Activated T-cell treated with anti-CD3 and anti-CD28 coated beads for 1 hour (primary cell): ENCODE results near the gene RBM3.

Experiments
- DNase-seq: peaks from one replicate; pipeline ENCODE4 v3.0.0-alpha.2; 2020; ENCODE audit warnings: low read depth

RBM3 gene

DNA sequence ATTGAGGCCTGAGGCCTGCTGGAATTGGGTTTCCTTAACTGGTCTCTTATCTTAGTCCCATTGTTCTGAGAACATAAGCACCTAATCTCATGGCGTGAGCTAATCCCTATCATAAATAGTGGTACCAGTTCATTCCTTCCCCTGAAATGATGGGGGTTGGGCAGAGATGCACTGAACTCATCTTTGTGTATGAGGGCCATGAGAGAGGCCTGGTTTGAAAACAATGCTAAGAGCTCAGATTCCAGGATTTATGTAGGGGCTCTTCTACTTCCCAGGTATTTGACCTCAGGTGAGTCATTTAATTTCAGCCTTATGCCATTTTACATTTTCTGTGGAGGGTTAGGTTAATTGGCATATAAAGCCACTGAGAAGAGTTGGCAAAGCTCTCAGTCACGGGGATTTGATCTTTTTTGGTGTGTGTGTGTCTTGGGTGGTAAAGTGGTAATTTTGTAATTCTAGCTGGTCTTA lies 4.4 kb downstream of the RBM3 start:
- DNase-seq = no peak

DNA sequence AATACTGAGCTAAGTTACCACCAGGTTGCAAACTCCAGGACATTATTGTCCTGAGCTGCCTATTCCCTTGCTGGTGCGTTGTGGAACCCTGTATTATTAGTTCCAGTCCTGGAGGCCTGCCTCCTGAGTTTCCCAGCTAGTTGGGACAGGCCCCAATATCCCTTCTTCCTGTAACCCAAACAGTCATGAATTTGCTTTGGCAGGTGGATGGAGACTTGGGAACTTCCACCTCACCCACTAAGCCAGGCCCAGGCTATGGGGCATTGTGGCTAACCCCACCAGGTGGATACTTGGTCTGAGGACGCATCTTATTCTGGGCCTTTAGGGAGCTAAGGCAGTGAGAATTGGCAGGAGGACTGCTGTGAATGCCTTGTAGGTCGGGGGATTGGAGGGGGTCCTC lies 5.0 kb downstream of the RBM3 start:
- no peak for DNase-seq

DNA sequence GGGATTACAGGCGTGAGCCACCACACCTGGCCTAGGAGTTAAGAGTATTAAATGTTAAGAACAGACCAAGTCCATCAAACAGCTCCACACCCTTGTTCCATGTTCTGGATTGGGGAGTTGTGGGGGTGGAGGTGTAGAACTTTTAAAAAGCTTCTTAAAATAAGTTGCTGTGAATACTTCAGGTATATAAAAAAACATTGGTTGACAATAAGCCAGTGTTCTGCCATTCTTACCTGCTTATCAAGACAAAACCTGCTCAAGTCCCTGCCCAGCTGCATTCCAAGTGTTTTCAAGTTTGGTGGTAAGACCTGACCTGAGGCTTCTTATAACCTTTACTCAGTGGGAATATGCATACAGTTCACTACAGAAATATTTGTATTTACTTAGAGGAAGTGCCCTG lies 6.4 kb downstream of the RBM3 start:
- DNase-seq = no peak

DNA sequence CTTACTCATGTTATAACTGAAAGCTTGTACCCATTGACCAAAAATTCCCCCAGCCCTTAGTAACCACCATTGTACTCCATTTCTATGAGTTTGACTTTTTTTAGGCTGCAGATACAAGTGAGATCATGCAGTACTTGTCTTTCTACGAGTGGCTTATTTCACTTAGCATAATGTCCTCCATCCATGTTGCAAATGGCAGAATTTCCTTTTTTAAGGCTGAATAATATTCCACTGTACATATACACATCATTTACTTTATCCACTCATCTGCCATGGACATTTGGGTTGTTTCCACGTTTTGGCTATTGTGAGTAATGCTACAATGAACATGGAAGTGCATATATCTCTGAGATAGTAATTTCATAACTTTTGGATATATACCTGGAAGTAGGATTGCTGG lies 10.4 kb downstream of the RBM3 start:
- no peak for DNase-seq

DNA sequence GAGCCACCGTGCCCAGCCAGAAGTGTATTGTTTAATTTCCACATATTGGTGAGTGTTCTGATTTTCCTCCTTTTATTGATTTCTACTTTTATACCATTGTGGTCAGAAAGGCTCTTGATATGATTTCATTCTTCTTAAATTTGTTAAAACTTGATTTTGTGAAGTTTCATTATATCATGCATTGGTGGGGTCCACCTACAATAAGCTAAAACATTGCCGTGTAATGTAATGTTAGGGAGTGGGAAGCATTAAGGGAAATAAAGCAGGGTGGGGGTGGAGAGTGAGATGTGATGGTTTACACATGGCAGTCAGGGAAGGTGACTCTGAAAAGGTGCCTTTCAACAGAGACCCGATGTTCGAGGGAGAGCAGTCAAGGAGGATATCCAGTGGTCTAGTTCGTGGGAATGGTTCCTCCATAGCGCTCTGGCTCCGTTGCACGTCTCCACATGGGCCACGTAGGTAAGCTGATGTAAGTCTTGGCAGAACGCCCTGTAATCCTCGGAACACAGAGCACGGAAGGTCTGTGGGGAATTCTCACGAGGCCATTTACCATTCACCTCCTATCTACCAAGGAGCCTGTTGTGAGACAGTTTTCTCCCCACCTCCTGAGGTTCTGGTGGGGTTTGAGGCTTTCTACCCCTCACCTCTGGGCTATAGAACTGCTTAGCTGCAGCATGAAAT lies 15.3 kb downstream of the RBM3 start:
- no peak for DNase-seq

DNA sequence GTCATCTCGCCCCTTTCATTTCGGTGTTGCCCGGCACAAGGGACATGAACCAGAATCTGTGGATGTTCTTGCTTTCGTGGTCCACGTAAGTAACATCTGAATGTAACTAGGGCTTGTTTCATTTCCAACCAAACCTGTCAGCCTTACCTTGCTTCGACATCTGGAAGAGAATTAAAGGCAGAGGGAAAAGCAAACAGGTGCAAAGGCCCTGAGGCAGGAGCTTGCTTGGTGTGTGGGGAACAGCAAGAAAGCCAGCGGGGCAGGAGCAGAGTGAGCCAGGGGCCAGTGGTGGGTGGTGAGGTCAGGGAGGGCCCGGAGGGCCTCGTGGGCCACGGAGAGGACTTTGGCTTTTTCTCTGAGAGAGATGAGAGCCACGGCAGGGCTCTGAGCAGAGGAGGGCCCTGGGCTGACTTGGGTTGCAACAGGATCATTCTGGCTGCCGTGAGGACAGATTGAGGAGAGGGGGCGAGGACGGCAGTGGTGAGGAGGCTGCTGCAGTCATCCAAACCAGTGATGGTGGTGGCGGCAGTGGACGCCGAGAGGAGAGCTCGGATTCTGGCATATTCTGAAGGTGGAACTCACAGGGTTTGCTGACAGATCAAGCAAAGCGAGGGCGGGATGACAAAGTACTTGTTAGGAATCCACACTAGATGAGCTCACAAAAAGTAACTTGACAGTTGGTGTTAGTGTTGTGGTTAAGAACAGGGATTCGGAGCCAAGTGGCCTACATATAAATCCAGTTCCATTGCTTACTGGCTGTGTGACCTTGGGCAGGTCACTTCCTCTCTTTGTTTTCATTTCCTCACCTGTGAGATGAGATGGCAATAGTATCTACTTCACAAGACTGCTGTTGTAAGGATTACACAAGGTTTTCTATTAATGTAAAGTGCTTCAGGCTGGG lies 16.2 kb downstream of the RBM3 start:
- no peak for DNase-seq

DNA sequence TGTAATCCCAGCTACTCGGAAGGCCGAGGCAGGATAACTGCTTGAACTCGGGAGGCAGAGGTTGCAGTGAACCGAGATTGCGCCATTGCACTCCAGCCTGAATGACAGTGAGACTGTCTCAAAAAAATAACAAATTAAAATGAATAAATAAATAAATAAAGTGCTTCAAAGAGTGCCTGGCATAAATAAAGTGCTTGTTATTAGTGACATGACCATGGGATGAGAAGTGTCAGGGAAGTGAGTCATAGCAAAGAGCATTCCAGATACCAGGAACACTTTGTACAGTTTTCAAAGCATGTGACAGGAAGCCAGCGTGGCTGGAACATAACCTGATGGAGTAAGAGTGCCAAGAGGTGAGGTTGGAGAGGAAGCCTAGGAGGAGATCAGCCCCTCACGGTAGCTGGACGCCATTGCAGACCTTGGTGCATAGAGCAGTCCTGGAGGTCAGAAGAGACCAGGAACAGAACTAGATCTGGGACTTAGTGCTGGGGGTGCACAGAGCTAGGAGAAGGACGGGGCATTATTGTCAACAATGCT lies 17.0 kb downstream of the RBM3 start:
- no peak for DNase-seq

DNA sequence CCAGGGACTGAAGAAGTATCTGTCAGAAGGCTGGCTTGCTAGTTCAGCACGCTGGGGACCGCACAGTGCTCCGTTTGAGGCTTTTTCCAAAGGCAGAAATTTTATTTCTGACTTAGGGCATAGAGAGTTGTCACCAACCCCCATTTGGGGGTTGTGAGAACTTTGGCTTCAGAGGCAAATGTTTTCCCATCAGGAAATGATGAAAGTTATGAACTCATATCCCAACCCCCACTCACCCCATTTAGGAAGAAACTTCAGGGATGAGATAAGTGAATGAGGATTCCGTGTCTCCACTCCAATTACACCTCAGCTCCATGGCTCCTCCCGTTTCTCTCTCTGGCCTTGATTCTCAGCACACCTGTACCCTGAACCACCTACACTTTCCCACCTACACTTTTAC lies 18.7 kb downstream of the RBM3 start:
- DNase-seq = no peak

DNA sequence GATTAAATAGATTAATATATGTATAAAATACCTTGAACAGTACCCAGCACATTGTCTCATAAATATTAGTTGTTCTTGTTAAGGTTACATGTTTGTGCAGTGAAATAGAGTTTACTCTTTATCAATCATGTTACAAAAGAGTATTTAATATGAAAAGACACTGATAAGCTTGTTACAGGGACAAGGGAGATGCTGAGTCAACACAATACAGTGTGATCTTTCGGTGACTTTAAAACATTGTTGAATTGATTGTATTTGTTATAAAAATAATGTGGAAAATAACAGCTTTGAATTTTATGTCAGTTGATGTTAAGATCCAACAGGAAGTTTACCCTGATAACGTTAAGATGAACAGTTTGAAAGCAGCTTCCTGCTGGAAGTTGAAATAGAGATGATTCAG lies 21.6 kb downstream of the RBM3 start:
- no peak for DNase-seq

DNA sequence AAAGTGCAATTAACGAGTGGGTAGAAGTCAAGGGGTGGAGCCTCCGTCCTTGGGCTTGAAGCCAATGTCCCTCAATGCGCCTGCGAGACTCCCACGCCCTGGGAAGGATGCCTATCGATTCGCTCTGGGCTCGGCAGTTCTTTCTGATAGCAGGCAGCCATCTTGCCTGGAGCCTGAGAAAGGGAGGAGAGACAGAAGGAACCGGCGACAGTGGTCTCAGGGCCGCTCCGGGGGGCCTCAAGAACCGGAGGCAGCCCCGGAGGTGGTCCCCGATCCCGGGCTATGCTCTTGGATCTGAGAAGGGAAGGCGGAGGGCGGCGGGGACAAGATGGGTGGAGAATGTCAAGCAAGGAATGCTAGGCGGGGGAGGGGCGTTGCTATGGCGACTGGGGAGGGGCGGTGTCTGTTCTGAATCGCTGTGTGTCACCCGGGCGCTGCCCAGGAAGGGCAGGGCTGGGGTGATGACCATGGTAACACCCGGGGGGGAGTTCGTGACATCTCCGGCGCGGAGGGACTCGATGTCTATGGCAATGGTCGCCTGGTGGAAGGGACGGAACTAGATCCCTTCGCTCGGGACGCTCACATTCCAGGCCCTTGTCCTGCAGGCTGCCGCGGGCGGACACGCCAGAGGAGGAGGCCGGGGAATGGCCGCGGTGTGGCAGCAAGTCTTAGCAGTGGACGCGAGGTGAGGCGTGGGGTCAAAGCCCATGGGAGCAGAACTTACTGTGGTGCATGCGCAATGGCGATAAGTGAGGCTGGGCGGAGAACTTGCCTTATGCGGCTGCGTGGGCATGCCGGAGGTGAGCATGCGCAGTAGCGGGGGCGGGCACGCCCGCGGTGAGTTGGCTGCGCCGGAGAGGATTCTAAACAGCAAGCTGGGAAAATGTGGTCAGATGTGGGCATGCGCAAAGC lies 23.3 kb downstream of the RBM3 start, which contains the start of gene WDR13:
Gene WDR13 (plus strand): TSS at position 140 of the 912 bp plus-strand sequence. CDS start 505 bp downstream, at position 645.
- DNase-seq = peak; percentile 84

DNA sequence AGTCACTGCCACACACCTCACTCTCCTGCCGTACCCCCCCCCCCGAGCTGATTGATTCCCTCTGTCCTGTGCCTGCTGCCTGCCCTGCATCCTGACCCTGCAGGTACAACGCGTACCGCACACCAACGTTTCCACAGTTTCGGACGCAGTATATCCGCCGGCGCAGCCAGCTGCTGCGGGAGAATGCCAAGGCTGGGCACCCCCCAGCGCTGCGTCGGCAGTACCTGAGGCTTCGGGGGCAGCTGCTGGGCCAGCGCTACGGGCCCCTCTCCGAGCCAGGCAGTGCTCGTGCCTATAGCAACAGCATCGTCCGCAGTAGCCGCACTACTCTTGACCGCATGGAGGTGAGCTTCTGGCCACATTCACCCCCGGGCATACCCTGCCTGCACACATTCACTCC lies 24.3 kb downstream of the RBM3 start:
- DNase-seq = no peak

DNA sequence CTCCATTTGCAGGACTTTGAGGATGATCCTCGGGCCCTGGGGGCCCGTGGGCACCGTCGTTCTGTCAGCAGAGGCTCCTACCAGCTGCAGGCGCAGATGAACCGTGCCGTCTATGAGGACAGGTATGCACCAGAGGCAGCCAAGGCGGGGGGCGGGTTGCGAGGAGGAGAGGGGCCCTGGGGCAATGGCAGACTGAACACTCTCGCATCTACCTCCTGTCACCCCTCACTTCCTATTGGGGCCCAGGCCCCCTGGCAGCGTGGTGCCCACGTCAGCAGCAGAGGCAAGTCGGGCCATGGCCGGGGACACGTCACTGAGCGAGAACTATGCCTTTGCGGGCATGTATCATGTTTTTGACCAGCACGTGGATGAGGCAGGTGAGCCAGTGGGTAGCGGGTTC lies 25.1 kb downstream of the RBM3 start:
- DNase-seq = no peak

DNA sequence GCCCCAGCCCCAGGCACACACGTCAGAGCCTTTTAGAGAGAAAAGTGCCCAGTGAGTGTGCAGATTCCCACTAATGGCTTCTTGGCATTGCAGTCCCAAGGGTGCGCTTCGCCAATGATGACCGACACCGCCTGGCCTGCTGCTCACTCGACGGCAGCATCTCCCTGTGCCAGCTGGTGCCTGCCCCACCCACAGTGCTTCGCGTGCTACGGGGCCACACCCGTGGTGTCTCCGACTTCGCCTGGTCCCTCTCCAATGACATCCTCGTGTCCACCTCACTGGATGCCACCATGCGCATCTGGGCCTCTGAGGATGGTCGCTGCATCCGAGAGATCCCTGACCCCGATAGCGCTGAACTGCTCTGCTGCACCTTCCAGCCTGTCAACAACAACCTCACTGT lies 25.9 kb downstream of the RBM3 start:
- no peak for DNase-seq

DNA sequence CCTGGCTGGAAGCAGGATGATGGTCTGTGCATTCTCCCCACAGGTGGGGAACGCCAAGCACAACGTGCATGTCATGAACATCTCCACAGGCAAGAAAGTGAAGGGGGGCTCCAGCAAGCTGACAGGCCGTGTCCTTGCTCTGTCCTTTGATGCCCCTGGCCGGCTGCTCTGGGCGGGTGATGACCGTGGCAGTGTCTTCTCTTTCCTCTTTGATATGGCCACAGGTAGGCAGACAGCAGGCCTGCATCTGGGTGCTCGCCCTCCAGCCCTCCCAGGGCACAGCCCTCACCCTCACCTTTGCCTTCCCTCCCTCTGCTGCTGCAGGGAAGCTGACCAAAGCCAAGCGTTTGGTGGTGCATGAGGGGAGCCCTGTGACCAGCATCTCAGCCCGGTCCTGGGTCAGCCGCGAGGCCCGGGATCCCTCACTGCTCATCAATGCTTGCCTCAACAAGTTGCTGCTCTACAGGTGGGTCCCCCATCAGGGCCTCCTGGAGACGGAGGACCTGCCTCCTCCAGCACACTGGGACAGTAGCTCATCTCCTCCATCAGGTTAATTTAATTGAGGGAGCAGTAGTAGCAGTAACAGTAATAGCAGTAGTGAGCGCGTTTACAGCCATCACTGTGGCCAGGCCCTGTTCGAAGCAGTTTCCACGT lies 27.6 kb downstream of the RBM3 start:
- DNase-seq = no peak

DNA sequence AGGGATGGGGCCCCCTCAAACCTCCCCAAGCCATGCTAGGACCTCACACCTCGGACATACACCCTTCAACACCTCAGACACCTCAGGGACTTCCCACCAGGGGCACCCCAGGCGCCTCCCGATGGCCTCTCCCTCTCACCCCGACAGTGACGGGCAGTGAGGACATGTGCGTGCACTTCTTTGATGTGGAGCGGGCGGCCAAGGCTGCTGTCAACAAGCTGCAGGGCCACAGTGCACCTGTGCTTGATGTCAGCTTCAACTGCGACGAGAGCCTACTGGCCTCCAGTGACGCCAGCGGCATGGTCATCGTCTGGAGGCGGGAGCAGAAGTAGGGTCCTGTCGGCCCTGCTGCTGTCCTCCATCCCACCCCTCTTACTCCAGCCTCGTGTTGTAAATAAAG lies 30.4 kb downstream of the RBM3 start:
- no peak for DNase-seq

DNA sequence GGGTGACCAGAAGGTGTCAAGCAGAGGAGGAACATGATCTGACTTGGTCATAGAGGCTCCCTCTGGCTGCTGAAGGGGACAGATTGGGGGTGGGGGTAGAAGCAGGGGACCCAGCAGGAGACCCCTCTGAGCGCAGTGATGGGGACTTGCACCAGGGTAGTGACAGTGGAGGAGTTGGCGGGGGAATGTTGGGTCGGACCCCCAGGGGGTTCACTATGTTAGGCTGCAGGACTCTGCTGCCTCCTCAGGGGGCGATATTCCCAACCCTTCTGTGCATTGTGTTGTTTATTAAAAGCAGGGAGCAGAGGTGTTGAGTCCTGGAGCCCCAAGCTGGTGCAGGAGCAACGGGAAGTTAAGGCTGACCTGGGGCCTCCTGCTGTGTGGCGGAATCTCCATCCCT lies 31.8 kb downstream of the RBM3 start:
- DNase-seq = no peak

DNA sequence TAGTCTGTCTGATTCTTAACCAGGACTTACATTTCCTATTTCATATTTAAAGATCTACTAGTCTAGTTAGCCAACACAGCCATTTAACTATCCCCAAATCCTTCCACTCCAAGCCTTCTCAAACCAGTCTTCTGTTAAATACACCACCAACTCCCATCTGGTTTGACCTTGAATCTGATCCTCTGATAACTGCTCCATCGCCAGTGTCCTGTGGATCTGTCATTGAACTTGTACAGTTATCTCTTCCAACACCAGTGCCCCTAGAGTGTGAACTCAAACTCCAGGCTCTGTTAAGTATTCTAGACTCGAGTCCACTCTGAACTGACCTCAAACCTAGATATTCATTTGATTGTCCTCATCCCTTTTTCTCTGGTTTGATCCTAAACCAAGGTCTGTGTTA lies 37.4 kb downstream of the RBM3 start:
- DNase-seq = no peak

DNA sequence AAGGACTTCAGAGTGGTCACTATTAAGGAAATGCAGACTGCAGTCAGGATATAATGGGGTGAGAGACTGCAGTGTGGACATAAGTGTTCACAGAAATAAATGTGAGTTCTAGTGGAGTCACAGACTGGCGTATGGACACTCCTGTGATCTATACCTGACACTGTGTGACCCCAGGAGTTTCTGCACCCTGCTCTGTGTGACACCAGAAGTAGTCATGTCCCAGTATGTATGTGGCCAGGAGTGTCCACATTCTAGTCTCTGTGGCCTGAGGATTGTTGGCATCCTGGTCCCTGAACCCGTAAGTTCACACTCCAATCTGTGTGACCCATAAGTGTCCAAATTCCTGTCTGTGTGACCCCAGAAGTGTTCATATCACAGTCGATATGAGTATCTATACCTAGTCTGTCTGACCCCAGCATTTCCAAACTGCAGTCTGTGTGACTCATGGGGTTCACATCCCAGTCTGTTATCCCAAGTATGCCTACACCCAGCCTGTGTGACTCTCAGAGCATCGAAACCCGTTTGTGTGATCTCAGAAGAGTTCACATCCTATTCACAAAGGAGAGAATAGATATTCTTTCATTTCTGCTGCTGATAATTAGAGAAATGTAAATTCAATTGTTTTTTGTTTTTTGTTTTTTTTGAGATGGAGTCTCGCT lies 39.3 kb downstream of the RBM3 start:
- no peak for DNase-seq

DNA sequence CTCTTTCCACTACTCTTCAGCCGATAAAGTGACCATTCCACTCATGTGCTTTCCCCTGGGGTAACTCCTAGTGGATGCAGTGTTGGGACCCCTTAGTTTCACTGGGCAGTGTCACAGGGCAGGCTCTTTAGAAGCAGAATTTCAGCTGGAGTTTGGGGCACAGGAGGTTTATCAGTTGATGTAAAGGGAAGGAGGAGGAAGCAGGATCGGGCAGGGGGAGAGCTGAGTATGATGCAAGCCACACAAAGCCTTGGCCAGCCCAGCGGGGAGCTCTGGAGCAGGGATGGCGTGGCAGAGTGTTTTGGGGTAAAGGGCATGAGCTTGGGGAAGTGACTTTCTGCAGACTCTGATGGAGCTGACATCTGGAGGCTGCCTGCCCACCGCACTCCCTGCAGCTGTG lies 42.3 kb downstream of the RBM3 start:
- no peak for DNase-seq

DNA sequence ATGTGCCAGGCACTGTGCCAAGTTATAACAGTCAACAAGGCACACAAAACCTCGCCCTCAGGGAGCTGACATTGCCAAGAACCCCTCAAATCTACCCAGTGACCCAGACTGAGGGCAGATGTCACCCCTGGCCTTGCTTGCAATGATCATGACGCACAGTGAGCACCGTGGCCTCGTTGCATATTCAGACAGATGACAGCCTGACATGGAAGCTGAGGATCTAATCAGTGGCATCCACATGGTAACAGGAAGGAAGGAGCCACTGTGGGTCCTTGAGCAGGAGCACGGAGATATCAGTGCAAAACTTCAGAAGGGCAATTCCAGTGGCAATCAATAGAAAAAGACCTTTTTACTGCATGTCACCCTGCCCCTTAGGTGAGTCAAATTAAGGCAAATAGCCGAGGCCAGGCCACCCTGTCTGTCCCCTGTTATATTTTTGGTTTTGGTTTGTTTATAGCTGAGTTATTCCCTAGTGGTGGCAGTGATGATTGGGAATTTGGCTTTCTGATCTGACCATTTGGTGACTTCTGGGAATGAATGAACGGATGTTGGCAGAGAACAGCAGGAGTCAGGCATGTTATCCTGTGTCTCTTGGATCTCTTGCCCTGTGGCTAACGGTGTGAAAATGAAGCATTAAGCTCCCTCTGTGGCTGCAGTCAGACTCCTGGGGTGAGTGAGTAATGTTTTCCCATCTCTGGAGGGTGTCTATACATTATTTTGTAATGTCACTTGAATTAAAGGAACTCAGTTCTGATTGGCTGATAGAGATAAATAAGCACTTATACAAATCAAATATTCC lies 43.5 kb downstream of the RBM3 start:
- no peak for DNase-seq
